Subcutaneous abdominal adipose tissue (tissue), 5 donors: Measurements from ENCODE around the gene NKX2-4.
A peak's percentile ranks its signal among the peaks of the same experiment; 100 is the strongest.
"Not testable (repeated sequence)": the region's sequence is repeated elsewhere in the genome, so short reads cannot be mapped to it uniquely, and the experiment has no call there.

Experiments
- H3K27ac ChIP-seq: one replicate; pipeline ENCODE4 v1.7.0; 2013; ENCODE audit warnings: low read depth, mild to moderate bottlenecking, inconsistent platforms, low read length, moderate library complexity
- H3K27me3 ChIP-seq, 5 donors: one replicate each; pipeline ENCODE4 v1.7.0; 2013; ENCODE audit warnings: low read length in 5 of 5, inconsistent platforms in 1 of 5; ENCODE audit not compliant: control insufficient read depth in 5 of 5, insufficient read depth in 4 of 5
- H3K36me3 ChIP-seq, 5 donors: one replicate each; pipeline ENCODE4 v1.7.0; 2013; ENCODE audit warnings: low read length in 5 of 5; ENCODE audit not compliant: control insufficient read depth in 5 of 5, insufficient read depth in 5 of 5
- H3K4me1 ChIP-seq, 5 donors: one replicate each; pipeline ENCODE4 v1.7.0; 2013; ENCODE audit warnings: low read length in 5 of 5, mild to moderate bottlenecking in 3 of 5, moderate library complexity in 1 of 5; ENCODE audit not compliant: control insufficient read depth in 5 of 5, insufficient read depth in 5 of 5
- H3K4me3 ChIP-seq, 5 donors: one replicate each; pipeline ENCODE4 v1.7.0; 2013; ENCODE audit warnings: low read length in 5 of 5, low read depth in 1 of 5
- H3K9ac ChIP-seq, 5 donors: one replicate each; pipeline ENCODE4 v1.7.0; 2013; ENCODE audit warnings: low read length in 5 of 5, mild to moderate bottlenecking in 4 of 5, moderate library complexity in 3 of 5
- H3K9me3 ChIP-seq, 5 donors: one replicate each; pipeline ENCODE4 v1.7.0; 2013; ENCODE audit warnings: low read length in 5 of 5; ENCODE audit not compliant: control insufficient read depth in 5 of 5
- donor health status: healthy.
- donor health status: healthy.
- donor health status: healthy.
- donor health status: healthy.
- donor health status: healthy.

NKX2-4 gene

GRCh38 chr20:21397341-21398108 is at the start of gene NKX2-4:
Gene NKX2-4, minus strand, starts transcription at chr20:21397526. Its CDS starts 127 bp downstream, at chr20:21397399.
- peaks cover 0 to 4% (median 0%) of the 10 kb centered on the region in 5 donors for H3K9me3 ChIP-seq
- no peak within 1 kb of the TSS for H3K9ac ChIP-seq
- H3K4me3 ChIP-seq: peak within 1 kb of the TSS in 3 of 5 donors; percentile 28 to 57 (median 51)
- H3K27ac ChIP-seq: no peak within 1 kb of the TSS
- no peaks in the 10 kb centered on the region for H3K36me3 ChIP-seq
- H3K4me1 ChIP-seq: peaks cover 0 to 20% (median 10%) of the 10 kb centered on the region in 5 donors
- peaks cover 45 to 73% (median 59%) of the 10 kb centered on the region in 5 donors for H3K27me3 ChIP-seq

GRCh38 chr20:21437816-21438215 is 40.5 kb upstream of the NKX2-4 start:
- Histone ChIP-seq H3K4me1 (no peaks in the 10 kb centered on the region), H3K4me3 (no peak overlapping the region), H3K36me3 (no peaks in the 10 kb centered on the region), H3K9me3 (no peaks in the 10 kb centered on the region), H3K9ac (no peak overlapping the region), H3K27ac (no peak overlapping the region), H3K27me3 (peaks cover 0 to 15% (median 0%) of the 10 kb centered on the region in 5 donors)

GRCh38 chr20:21437248-21437647 is 39.9 kb upstream of the NKX2-4 start:
- Histone ChIP-seq H3K27ac (no peak overlapping the region), H3K4me3 (no peak overlapping the region), H3K27me3 (peaks cover 0 to 15% (median 0%) of the 10 kb centered on the region in 5 donors), H3K9me3 (no peaks in the 10 kb centered on the region), H3K4me1 (no peaks in the 10 kb centered on the region), H3K36me3 (no peaks in the 10 kb centered on the region), H3K9ac (no peak overlapping the region)

GRCh38 chr20:21436205-21436604 is 38.9 kb upstream of the NKX2-4 start:
- Histone ChIP-seq H3K27ac (no peak overlapping the region), H3K4me3 (no peak overlapping the region), H3K27me3 (peaks cover 0 to 15% (median 0%) of the 10 kb centered on the region in 5 donors), H3K36me3 (no peaks in the 10 kb centered on the region), H3K4me1 (no peaks in the 10 kb centered on the region), H3K9ac (no peak overlapping the region), H3K9me3 (no peaks in the 10 kb centered on the region)

GRCh38 chr20:21435576-21435975 is 38.2 kb upstream of the NKX2-4 start:
- H3K9me3 ChIP-seq: no peaks in the 10 kb centered on the region
- H3K4me1 ChIP-seq: no peaks in the 10 kb centered on the region
- no peak overlapping the region for H3K9ac ChIP-seq
- H3K27ac ChIP-seq: no peak overlapping the region
- H3K4me3 ChIP-seq: no peak overlapping the region
- peaks cover 0 to 15% (median 0%) of the 10 kb centered on the region in 5 donors for H3K27me3 ChIP-seq
- H3K36me3 ChIP-seq: no peaks in the 10 kb centered on the region

GRCh38 chr20:21433329-21433890 is 36.1 kb upstream of the NKX2-4 start:
- Histone ChIP-seq H3K9me3 (no peaks in the 10 kb centered on the region), H3K9ac (no peak overlapping the region), H3K27me3 (peaks cover 0 to 15% (median 0%) of the 10 kb centered on the region in 5 donors), H3K36me3 (no peaks in the 10 kb centered on the region), H3K4me3 (no peak overlapping the region), H3K27ac (no peak overlapping the region), H3K4me1 (no peaks in the 10 kb centered on the region)

- Histone ChIP-seq H3K27ac (no peak overlapping the region), H3K9me3 (no peaks in the 10 kb centered on the region), H3K27me3 (peaks cover 0 to 15% (median 0%) of the 10 kb centered on the region in 5 donors), H3K36me3 (no peaks in the 10 kb centered on the region), H3K4me1 (no peaks in the 10 kb centered on the region), H3K9ac (no peak overlapping the region), H3K4me3 (no peak overlapping the region)
Measured at GRCh38 chr20:21432911-21433310, 35.6 kb upstream of the NKX2-4 start.

GRCh38 chr20:21430020-21430419 is 32.7 kb upstream of the NKX2-4 start:
- no peak overlapping the region for H3K4me3 ChIP-seq
- H3K9ac ChIP-seq: no peak overlapping the region
- H3K4me1 ChIP-seq: no peaks in the 10 kb centered on the region
- peaks cover 0 to 5% (median 0%) of the 10 kb centered on the region in 5 donors for H3K27me3 ChIP-seq
- no peaks in the 10 kb centered on the region for H3K36me3 ChIP-seq
- peaks cover 0 to 15% (median 10%) of the 10 kb centered on the region in 5 donors for H3K9me3 ChIP-seq
- H3K27ac ChIP-seq: no peak overlapping the region

GRCh38 chr20:21424846-21425245 is 27.5 kb upstream of the NKX2-4 start:
- no peaks in the 10 kb centered on the region for H3K27me3 ChIP-seq
- no peak overlapping the region for H3K4me3 ChIP-seq
- H3K27ac ChIP-seq: no peak overlapping the region
- H3K9ac ChIP-seq: no peak overlapping the region
- no peaks in the 10 kb centered on the region for H3K36me3 ChIP-seq
- peaks cover 3 to 45% (median 36%) of the 10 kb centered on the region in 5 donors for H3K9me3 ChIP-seq
- H3K4me1 ChIP-seq: no peaks in the 10 kb centered on the region

- H3K27ac ChIP-seq, H3K27me3 ChIP-seq, H3K4me1 ChIP-seq, H3K4me3 ChIP-seq, H3K36me3 ChIP-seq, H3K9ac ChIP-seq: not testable (repeated sequence)
- H3K9me3 ChIP-seq: peaks cover 3 to 45% (median 36%) of the 10 kb centered on the region in 5 donors
Measured at GRCh38 chr20:21423712-21424111, 26.4 kb upstream of the NKX2-4 start.
